Neural progenitor cell (in vitro differentiated cells): ENCODE results near the gene MAPK12. TPM values are rescaled to one million over a fixed set of nuclear protein-coding genes. Genes with fewer than 3 reads are reported as not detected.

Experiments used
- DNase-seq: peaks from one replicate; pipeline ENCODE4 v3.0.0-alpha.2; 2016; ENCODE audit warnings: low spot score
- H2AFZ ChIP-seq: fragments of 200-600 bp; sonication (generic); replicated peaks from 2 replicates; pipeline ENCODE4 v1.6.1; 2016; ENCODE audit warnings: antibody characterized with exemption
- H3F3A ChIP-seq: fragments of 200-600 bp; sonication (generic); 2 replicates; pipeline ENCODE4 v1.6.1; 2016; ENCODE audit warnings: antibody characterized with exemption, low read depth
- H3K27ac ChIP-seq: fragments of 200-600 bp; sonication (generic); 2 replicates; pipeline ENCODE4 v1.5.1; 2016; ENCODE audit warnings: mild to moderate bottlenecking
- H3K27me3 ChIP-seq: fragments of 200-600 bp; sonication (generic); 2 replicates; pipeline ENCODE4 v1.6.1; 2016; ENCODE audit warnings: mild to moderate bottlenecking, moderate library complexity
- H3K36me3 ChIP-seq: fragments of 200-600 bp; sonication (generic); 2 replicates; pipeline ENCODE4 v1.5.1; 2016
- H3K4me1 ChIP-seq: fragments of 200-600 bp; sonication (generic); 2 replicates; pipeline ENCODE4 v1.6.1; 2016; ENCODE audit warnings: mixed run types
- H3K4me2 ChIP-seq: fragments of 200-600 bp; sonication (generic); 2 replicates; pipeline ENCODE4 v1.6.1; 2016
- H3K4me3 ChIP-seq: fragments of 200-600 bp; sonication (generic); 2 replicates; pipeline ENCODE4 v1.5.1; 2016
- H3K79me2 ChIP-seq: fragments of 200-600 bp; sonication (generic); 2 replicates; pipeline ENCODE4 v1.6.1; 2016; ENCODE audit warnings: low read depth
- H3K9ac ChIP-seq: fragments of 200-600 bp; sonication (generic); 2 replicates; pipeline ENCODE4 v1.6.1; 2016
- H3K9me3 ChIP-seq: fragments of 200-600 bp; sonication (generic); 2 replicates; pipeline ENCODE4 v1.5.1; 2016; ENCODE audit warnings: low read depth
- H4K20me1 ChIP-seq: fragments of 200-600 bp; sonication (generic); 2 replicates; pipeline ENCODE4 v1.6.1; 2016; ENCODE audit warnings: low read depth
- H3K27ac Mint-ChIP-seq: 3 replicates; pipeline ENCODE4 v1.8.0; 2021; ENCODE audit warnings: mixed read lengths
- H3K27me3 Mint-ChIP-seq: 2 replicates; pipeline ENCODE4 v1.8.0; 2022; ENCODE audit warnings: low read depth, mild to moderate bottlenecking, inconsistent platforms, moderate library complexity, mixed read lengths; ENCODE audit not compliant: insufficient read depth
- H3K36me3 Mint-ChIP-seq: 3 replicates; pipeline ENCODE4 v1.8.0; 2021; ENCODE audit warnings: mixed read lengths
- H3K4me1 Mint-ChIP-seq: 3 replicates; pipeline ENCODE4 v1.8.0; 2021; ENCODE audit warnings: mixed read lengths
- H3K4me3 Mint-ChIP-seq: 3 replicates; pipeline ENCODE4 v1.8.0; 2021; ENCODE audit warnings: mild to moderate bottlenecking, moderate library complexity, mixed read lengths
- H3K9me3 Mint-ChIP-seq: 3 replicates; pipeline ENCODE4 v1.8.0; 2020; ENCODE audit warnings: mixed read lengths
- EZH2 ChIP-seq: fragments of 200-600 bp; sonication (generic); IDR thresholded peaks from 2 replicates; pipeline ENCODE4 v1.6.1; 2017; ENCODE audit warnings: antibody characterized with exemption, mild to moderate bottlenecking, moderate library complexity
- EZH2phosphoT487 ChIP-seq: fragments of 200-600 bp; sonication (generic); IDR thresholded peaks from 2 replicates; pipeline ENCODE4 v1.6.1; 2017; ENCODE audit warnings: antibody characterized with exemption
- total RNA-seq: library from RNA; depleted of rRNA; stranded (reverse); fragments of >200 nt; gene quantifications from 2 replicates; pipeline ENCODE4 v1.2.3, GENCODE V29; 2015; ENCODE audit warnings: low replicate concordance
- TF ChIP-seq, protein P1 (sequence below): fragments of 200-600 bp; sonication (generic); IDR thresholded peaks from 2 replicates; pipeline ENCODE4 v1.5.1; 2017; ENCODE audit warnings: antibody characterized with exemption, mild to moderate bottlenecking

MAPK12 gene
- total RNA-seq, 1 donor from 2014 or later: 18.7 TPM

DNA sequence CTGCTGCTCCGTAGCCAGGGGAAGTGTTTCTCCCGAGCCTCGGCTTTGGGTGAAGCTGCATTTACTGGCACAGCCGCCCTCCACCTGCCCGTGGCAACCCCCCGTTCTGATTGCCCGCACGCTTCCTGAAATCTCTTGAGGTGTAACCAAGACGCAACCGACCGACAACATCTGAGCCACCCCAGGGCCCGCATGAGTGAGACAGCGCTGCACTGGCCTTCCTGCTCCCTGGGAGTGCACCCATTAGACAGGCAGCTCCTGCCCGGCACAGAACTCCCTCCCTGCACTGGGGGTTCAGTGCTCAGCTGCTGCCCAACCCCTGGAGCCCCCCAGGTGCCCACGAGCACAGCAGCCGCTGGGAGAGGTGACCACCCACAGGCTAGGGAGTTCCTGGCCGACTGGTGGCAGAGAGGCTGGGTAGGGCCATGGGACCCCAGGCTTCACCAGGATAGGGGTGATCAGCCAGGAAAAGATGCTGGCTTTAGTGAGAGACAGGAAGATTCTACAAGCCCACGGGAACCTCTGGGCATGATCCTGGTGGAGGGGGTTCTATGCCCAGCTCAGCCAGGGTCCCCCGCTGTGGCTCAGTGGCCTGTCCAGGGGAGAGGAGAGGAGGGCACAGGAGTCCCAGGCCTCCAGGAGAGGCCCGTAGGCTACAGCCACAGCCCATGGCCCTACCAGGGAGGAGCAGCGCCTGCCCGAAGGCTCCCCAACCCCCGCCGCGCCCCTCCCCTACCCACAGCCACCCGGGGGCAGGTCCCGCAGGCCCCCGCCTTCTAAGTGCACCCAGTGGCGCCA, 31.4 kb upstream of the MAPK12 start:
- peaks cover 23% of the 10 kb centered on the region for H3K4me1 ChIP-seq
- Mint-ChIP-seq H3K4me1 (peaks cover 25% of the 10 kb centered on the region), H3K27ac (peak overlapping the region; percentile 53), H3K27me3 (peaks cover 5% of the 10 kb centered on the region), H3K36me3 (peaks cover 3% of the 10 kb centered on the region), H3K9me3 (no peaks in the 10 kb centered on the region), H3K4me3 (peak overlapping the region; percentile 70)
- TF ChIP-seq, protein P1, sequence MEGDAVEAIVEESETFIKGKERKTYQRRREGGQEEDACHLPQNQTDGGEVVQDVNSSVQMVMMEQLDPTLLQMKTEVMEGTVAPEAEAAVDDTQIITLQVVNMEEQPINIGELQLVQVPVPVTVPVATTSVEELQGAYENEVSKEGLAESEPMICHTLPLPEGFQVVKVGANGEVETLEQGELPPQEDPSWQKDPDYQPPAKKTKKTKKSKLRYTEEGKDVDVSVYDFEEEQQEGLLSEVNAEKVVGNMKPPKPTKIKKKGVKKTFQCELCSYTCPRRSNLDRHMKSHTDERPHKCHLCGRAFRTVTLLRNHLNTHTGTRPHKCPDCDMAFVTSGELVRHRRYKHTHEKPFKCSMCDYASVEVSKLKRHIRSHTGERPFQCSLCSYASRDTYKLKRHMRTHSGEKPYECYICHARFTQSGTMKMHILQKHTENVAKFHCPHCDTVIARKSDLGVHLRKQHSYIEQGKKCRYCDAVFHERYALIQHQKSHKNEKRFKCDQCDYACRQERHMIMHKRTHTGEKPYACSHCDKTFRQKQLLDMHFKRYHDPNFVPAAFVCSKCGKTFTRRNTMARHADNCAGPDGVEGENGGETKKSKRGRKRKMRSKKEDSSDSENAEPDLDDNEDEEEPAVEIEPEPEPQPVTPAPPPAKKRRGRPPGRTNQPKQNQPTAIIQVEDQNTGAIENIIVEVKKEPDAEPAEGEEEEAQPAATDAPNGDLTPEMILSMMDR: no peak
- TF ChIP-seq EZH2phosphoT487: no peak
- no peak for TF ChIP-seq EZH2
- peak overlapping the region; percentile 24 for H3K27ac ChIP-seq
- H3K79me2 ChIP-seq: peaks cover 59% of the 10 kb centered on the region
- peak overlapping the region; percentile 27 for H3K4me3 ChIP-seq
- no peak overlapping the region for H2AFZ ChIP-seq
- H3K9ac ChIP-seq: peak overlapping the region; percentile 2
- H3K36me3 ChIP-seq: no peaks in the 10 kb centered on the region
- H3K27me3 ChIP-seq: no peaks in the 10 kb centered on the region
- peaks cover 17% of the 10 kb centered on the region for H3F3A ChIP-seq
- peaks cover 87% of the 10 kb centered on the region for H4K20me1 ChIP-seq
- peak overlapping the region; percentile 73 for H3K4me2 ChIP-seq
- no peak for DNase-seq
- H3K9me3 ChIP-seq: no peaks in the 10 kb centered on the region

- no peak for TF ChIP-seq EZH2phosphoT487
- TF ChIP-seq, protein P1: no peak
- TF ChIP-seq EZH2: no peak
- Histone ChIP-seq H3K27me3 (no peaks in the 10 kb centered on the region), H2AFZ (no peak overlapping the region), H3K27ac (no peak overlapping the region), H3K9ac (no peak overlapping the region), H3K36me3 (no peaks in the 10 kb centered on the region), H3K79me2 (peaks cover 34% of the 10 kb centered on the region), H3F3A (peaks cover 12% of the 10 kb centered on the region), H3K4me3 (no peak overlapping the region), H3K9me3 (no peaks in the 10 kb centered on the region), H3K4me1 (peaks cover 23% of the 10 kb centered on the region), H4K20me1 (peaks cover 72% of the 10 kb centered on the region), H3K4me2 (no peak overlapping the region)
- H3K27me3 Mint-ChIP-seq: peaks cover 3% of the 10 kb centered on the region
- H3K4me1 Mint-ChIP-seq: peaks cover 14% of the 10 kb centered on the region
- H3K4me3 Mint-ChIP-seq: no peak overlapping the region
- no peak overlapping the region for H3K27ac Mint-ChIP-seq
- DNase-seq: no peak
- peaks cover 2% of the 10 kb centered on the region for H3K36me3 Mint-ChIP-seq
- no peaks in the 10 kb centered on the region for H3K9me3 Mint-ChIP-seq
These were observed 28.6 kb upstream of the MAPK12 start for GRCh38 chr22:50289942-50290630.

GRCh38 chr22:50289151-50289941, 27.9 kb upstream of the MAPK12 start:
- H3K4me3 ChIP-seq: no peak overlapping the region
- no peaks in the 10 kb centered on the region for H3K36me3 ChIP-seq
- DNase-seq: no peak
- H2AFZ ChIP-seq: no peak overlapping the region
- Mint-ChIP-seq H3K27me3 (peaks cover 3% of the 10 kb centered on the region), H3K4me3 (no peak overlapping the region), H3K36me3 (peaks cover 2% of the 10 kb centered on the region), H3K9me3 (no peaks in the 10 kb centered on the region), H3K4me1 (peaks cover 11% of the 10 kb centered on the region), H3K27ac (no peak overlapping the region)
- H3K79me2 ChIP-seq: peaks cover 28% of the 10 kb centered on the region
- no peak overlapping the region for H3K4me2 ChIP-seq
- peaks cover 65% of the 10 kb centered on the region for H4K20me1 ChIP-seq
- H3K27ac ChIP-seq: no peak overlapping the region
- H3K9ac ChIP-seq: no peak overlapping the region
- H3F3A ChIP-seq: peaks cover 9% of the 10 kb centered on the region
- no peaks in the 10 kb centered on the region for H3K9me3 ChIP-seq
- TF ChIP-seq EZH2phosphoT487: no peak
- no peak for TF ChIP-seq EZH2
- TF ChIP-seq, protein P1: no peak
- no peaks in the 10 kb centered on the region for H3K27me3 ChIP-seq
- peaks cover 19% of the 10 kb centered on the region for H3K4me1 ChIP-seq
